ENCODE measurements around the gene PTGES.

Gene PTGES

GRCh38 chr9:129761293-129761900 is 8.6 kb upstream of the PTGES start:
- TF ChIP-seq FOXP2 (optimal IDR thresholded peaks at IDR 0.05; ENCODE audit: borderline replicate concordance, extremely low read depth, extremely low read length, insufficient read depth) = no peak
- TF ChIP-seq POLR2AphosphoS5 (IDR thresholded peaks at IDR 0.05; ENCODE audit: low read depth, low read length) = no peak
- TF ChIP-seq REST (IDR thresholded peaks at IDR 0.05; ENCODE audit: insufficient read depth in 1 of 2, low read depth in 2 of 2, low read length in 2 of 2) = no peak
- no peak for TF ChIP-seq TAF1 (IDR thresholded peaks at IDR 0.05; ENCODE audit: borderline replicate concordance, insufficient read depth, low read length)
- TF ChIP-seq SIN3A (IDR thresholded peaks at IDR 0.05; ENCODE audit: borderline replicate concordance, insufficient read depth, low read length) = no peak

- TF ChIP-seq SIN3A (IDR thresholded peaks at IDR 0.05; ENCODE audit: borderline replicate concordance, insufficient read depth, low read length) (no peak), POLR2AphosphoS5 (IDR thresholded peaks at IDR 0.05; ENCODE audit: low read depth, low read length) (no peak), TAF1 (IDR thresholded peaks at IDR 0.05; ENCODE audit: borderline replicate concordance, insufficient read depth, low read length) (no peak), FOXP2 (optimal IDR thresholded peaks at IDR 0.05; ENCODE audit: borderline replicate concordance, extremely low read depth, extremely low read length, insufficient read depth) (no peak), REST (IDR thresholded peaks at IDR 0.05; ENCODE audit: insufficient read depth in 1 of 2, low read depth in 2 of 2, low read length in 2 of 2) (no peak)
Observed at GRCh38 chr9:129759804-129760502, 7.1 kb upstream of the PTGES start.

- no peak for TF ChIP-seq SIN3A (IDR thresholded peaks at IDR 0.05; ENCODE audit: borderline replicate concordance, insufficient read depth, low read length)
- TF ChIP-seq TAF1 (IDR thresholded peaks at IDR 0.05; ENCODE audit: borderline replicate concordance, insufficient read depth, low read length) = no peak
- TF ChIP-seq FOXP2 (optimal IDR thresholded peaks at IDR 0.05; ENCODE audit: borderline replicate concordance, extremely low read depth, extremely low read length, insufficient read depth) = no peak
- no peak for TF ChIP-seq POLR2AphosphoS5 (IDR thresholded peaks at IDR 0.05; ENCODE audit: low read depth, low read length)
- no peak for TF ChIP-seq REST (IDR thresholded peaks at IDR 0.05; ENCODE audit: insufficient read depth in 1 of 2, low read depth in 2 of 2, low read length in 2 of 2)
Observed at GRCh38 chr9:129759319-129759718, 6.5 kb upstream of the PTGES start.

GRCh38 chr9:129757045-129757444 is 4.2 kb upstream of the PTGES start:
- no peak for TF ChIP-seq POLR2AphosphoS5 (IDR thresholded peaks at IDR 0.05; ENCODE audit: low read depth, low read length)
- TF ChIP-seq TAF1 (IDR thresholded peaks at IDR 0.05; ENCODE audit: borderline replicate concordance, insufficient read depth, low read length) = no peak
- no peak for TF ChIP-seq SIN3A (IDR thresholded peaks at IDR 0.05; ENCODE audit: borderline replicate concordance, insufficient read depth, low read length)
- no peak for TF ChIP-seq FOXP2 (optimal IDR thresholded peaks at IDR 0.05; ENCODE audit: borderline replicate concordance, extremely low read depth, extremely low read length, insufficient read depth)
- no peak for TF ChIP-seq REST (IDR thresholded peaks at IDR 0.05; ENCODE audit: insufficient read depth in 1 of 2, low read depth in 2 of 2, low read length in 2 of 2)

Measured in PFSK-1 (cell line).